Fibroblast of lung (primary cell): ENCODE data around the gene DHX16. TPM values are rescaled to one million over a fixed set of nuclear protein-coding genes. Genes with fewer than 3 reads are reported as not detected.

Source experiments
- DNase-seq, 2 donors: peaks; one replicate each; pipeline versions ENCODE4 v3.0.0 to v3.0.0-alpha.2; 2010; ENCODE audit warnings: low read depth in 2 of 2
- H2AFZ ChIP-seq: 2 replicates; pipeline ENCODE4 v1.5.1; 2012; ENCODE audit warnings: low read length, control low read depth, inconsistent platforms
- H3K27ac ChIP-seq: 2 replicates; pipeline ENCODE4 v1.5.1; 2011; ENCODE audit warnings: low read length, control low read depth; ENCODE audit not compliant: insufficient read depth
- H3K27me3 ChIP-seq: 2 replicates; pipeline ENCODE4 v1.5.1; 2011; ENCODE audit warnings: mild to moderate bottlenecking, low read length; ENCODE audit not compliant: control insufficient read depth, insufficient read depth
- H3K36me3 ChIP-seq: 2 replicates; pipeline ENCODE4 v1.5.1; 2011; ENCODE audit warnings: low read length; ENCODE audit not compliant: control insufficient read depth, insufficient read depth
- H3K4me1 ChIP-seq: 2 replicates; pipeline ENCODE4 v1.5.1; 2011; ENCODE audit warnings: low read length; ENCODE audit not compliant: control insufficient read depth, insufficient read depth; ENCODE audit errors: extremely low read depth
- H3K4me2 ChIP-seq: 2 replicates; pipeline ENCODE4 v1.5.1; 2011; ENCODE audit warnings: low read length, control low read depth; ENCODE audit not compliant: insufficient read depth; ENCODE audit errors: extremely low read depth
- H3K4me3 ChIP-seq, 4 experiments: fragments of 200-600 bp in 1 of 4; sonication (generic) in 1 of 4; replicated peaks in 1 of 4; 2 replicates each; pipeline ENCODE4 v1.5.1; 2011 to 2016; ENCODE audit warnings: low read length in 4 of 4, low read depth in 3 of 4, mild to moderate bottlenecking in 3 of 4, control low read depth in 2 of 4, inconsistent platforms in 1 of 4, mixed read lengths in 1 of 4; ENCODE audit not compliant: insufficient read depth in 1 of 4; ENCODE audit errors: control extremely low read depth in 1 of 4
- H3K79me2 ChIP-seq: 2 replicates; pipeline ENCODE4 v1.5.1; 2012; ENCODE audit warnings: mild to moderate bottlenecking, low read length, inconsistent platforms; ENCODE audit not compliant: control insufficient read depth, insufficient read depth
- H3K9ac ChIP-seq: 2 replicates; pipeline ENCODE4 v1.5.1; 2011; ENCODE audit warnings: mild to moderate bottlenecking, low read length, control low read depth; ENCODE audit not compliant: insufficient read depth
- H3K9me3 ChIP-seq: 2 replicates; pipeline ENCODE4 v1.5.1; 2012; ENCODE audit warnings: low read depth, low read length; ENCODE audit not compliant: control insufficient read depth, insufficient read depth
- H4K20me1 ChIP-seq: 2 replicates; pipeline ENCODE4 v1.5.1; 2011; ENCODE audit warnings: low read length; ENCODE audit not compliant: control insufficient read depth, insufficient read depth; ENCODE audit errors: extremely low read depth
- CTCF ChIP-seq, 2 donors: IDR thresholded peaks in 1 of 2; conservative IDR thresholded peaks in 1 of 2; 1 replicate in 1 of 2; 2 replicates in 1 of 2; pipeline ENCODE4 v1.5.1; 2011 to 2012; ENCODE audit warnings: low read length in 2 of 2, control low read depth in 1 of 2, inconsistent platforms in 1 of 2, low read depth in 1 of 2, mild to moderate bottlenecking in 1 of 2
- EZH2 ChIP-seq: IDR thresholded peaks from 2 replicates; pipeline ENCODE4 v1.5.1; 2012; ENCODE audit warnings: low read length, control low read depth, mild to moderate bottlenecking; ENCODE audit errors: missing control alignments
- polyA plus RNA-seq, 2 donors: library from polyadenylated mRNA; depleted of rRNA in 1 of 2; stranded (reverse) in 1 of 2; unstranded in 1 of 2; fragments of >200 nt; gene quantifications; 2 replicates each; pipeline ENCODE4 v1.2.1, GENCODE V29; 2011 to 2012; ENCODE audit warnings: missing spikeins in 1 of 2
- total RNA-seq: library from RNA; depleted of rRNA; stranded (reverse); fragments of >200 nt; gene quantifications from 2 replicates; pipeline ENCODE4 v1.2.1, GENCODE V29; 2014

DHX16 gene
- total and polyA plus RNA-seq, 2 donors (not counting 1 experiment from before 2014, with no cell fraction given): 22.5 to 34.8 TPM

GRCh38 chr6:30712441-30712945 is 39.7 kb upstream of the DHX16 start:
- no peak overlapping the region for H2AFZ ChIP-seq
- peaks cover 10% of the 10 kb centered on the region for H3K36me3 ChIP-seq

GRCh38 chr6:30711758-30712380 is 39.1 kb upstream of the DHX16 start:
- DNase-seq: no peak
- TF ChIP-seq EZH2 (no peak), CTCF (conservative IDR thresholded peaks at IDR 0.05 in 1 of 2, IDR thresholded peaks at IDR 0.05 in 1 of 2; ENCODE audit: low read depth in 1 of 2, low read length in 2 of 2) (no peak)

More at GRCh38 chr6:30712441-30712945, 39.7 kb upstream of the DHX16 start:
- H4K20me1 ChIP-seq: no peaks in the 10 kb centered on the region
- no peak overlapping the region for H3K9ac ChIP-seq
- H3K27me3 ChIP-seq: no peaks in the 10 kb centered on the region
- H3K4me2 ChIP-seq: no peak overlapping the region
- H3K4me3 ChIP-seq: no peak overlapping the region
- TF ChIP-seq CTCF (conservative IDR thresholded peaks at IDR 0.05 in 1 of 2, IDR thresholded peaks at IDR 0.05 in 1 of 2; ENCODE audit: low read depth in 1 of 2, low read length in 2 of 2) (no peak), EZH2 (no peak)
- H3K4me1 ChIP-seq: peaks cover 2% of the 10 kb centered on the region
- H3K9me3 ChIP-seq: no peaks in the 10 kb centered on the region
- no peak overlapping the region for H3K27ac ChIP-seq
- DNase-seq: no peak
- H3K79me2 ChIP-seq: peaks cover 6% of the 10 kb centered on the region

GRCh38 chr6:30709101-30709868 is 36.5 kb upstream of the DHX16 start:
- Histone ChIP-seq H3K36me3 (peaks cover 10% of the 10 kb centered on the region), H3K27ac (no peak overlapping the region), H3K9me3 (no peaks in the 10 kb centered on the region), H4K20me1 (no peaks in the 10 kb centered on the region), H3K9ac (no peak overlapping the region), H3K4me2 (no peak overlapping the region), H2AFZ (no peak overlapping the region), H3K27me3 (no peaks in the 10 kb centered on the region), H3K4me1 (no peaks in the 10 kb centered on the region), H3K79me2 (no peaks in the 10 kb centered on the region), H3K4me3 (no peak overlapping the region)
- TF ChIP-seq EZH2 (no peak), CTCF (conservative IDR thresholded peaks at IDR 0.05 in 1 of 2, IDR thresholded peaks at IDR 0.05 in 1 of 2; ENCODE audit: low read depth in 1 of 2, low read length in 2 of 2) (no peak)
- DNase-seq: no peak

More at GRCh38 chr6:30711758-30712380, 39.1 kb upstream of the DHX16 start:
- H3K9ac ChIP-seq: no peak overlapping the region
- H3K27me3 ChIP-seq: no peaks in the 10 kb centered on the region
- H3K9me3 ChIP-seq: no peaks in the 10 kb centered on the region
- H3K4me3 ChIP-seq: no peak overlapping the region
- H3K79me2 ChIP-seq: peaks cover 6% of the 10 kb centered on the region
- peaks cover 2% of the 10 kb centered on the region for H3K4me1 ChIP-seq
- H3K27ac ChIP-seq: no peak overlapping the region
- H2AFZ ChIP-seq: no peak overlapping the region
- H3K36me3 ChIP-seq: peaks cover 10% of the 10 kb centered on the region
- H4K20me1 ChIP-seq: no peaks in the 10 kb centered on the region
- H3K4me2 ChIP-seq: no peak overlapping the region
